ENCODE data around the gene PDGFB. TPM values are rescaled to one million over a fixed set of nuclear protein-coding genes. Genes with fewer than 3 reads are reported as not detected.

The PDGFB gene
- total and polyA plus RNA-seq, 9 of the 15 experiments (the other 6 are each of a cell fraction or from before 2014, with no cell fraction given) = 0.07 to 4.0 (median 0.48) TPM; not detected in 1

DNA sequence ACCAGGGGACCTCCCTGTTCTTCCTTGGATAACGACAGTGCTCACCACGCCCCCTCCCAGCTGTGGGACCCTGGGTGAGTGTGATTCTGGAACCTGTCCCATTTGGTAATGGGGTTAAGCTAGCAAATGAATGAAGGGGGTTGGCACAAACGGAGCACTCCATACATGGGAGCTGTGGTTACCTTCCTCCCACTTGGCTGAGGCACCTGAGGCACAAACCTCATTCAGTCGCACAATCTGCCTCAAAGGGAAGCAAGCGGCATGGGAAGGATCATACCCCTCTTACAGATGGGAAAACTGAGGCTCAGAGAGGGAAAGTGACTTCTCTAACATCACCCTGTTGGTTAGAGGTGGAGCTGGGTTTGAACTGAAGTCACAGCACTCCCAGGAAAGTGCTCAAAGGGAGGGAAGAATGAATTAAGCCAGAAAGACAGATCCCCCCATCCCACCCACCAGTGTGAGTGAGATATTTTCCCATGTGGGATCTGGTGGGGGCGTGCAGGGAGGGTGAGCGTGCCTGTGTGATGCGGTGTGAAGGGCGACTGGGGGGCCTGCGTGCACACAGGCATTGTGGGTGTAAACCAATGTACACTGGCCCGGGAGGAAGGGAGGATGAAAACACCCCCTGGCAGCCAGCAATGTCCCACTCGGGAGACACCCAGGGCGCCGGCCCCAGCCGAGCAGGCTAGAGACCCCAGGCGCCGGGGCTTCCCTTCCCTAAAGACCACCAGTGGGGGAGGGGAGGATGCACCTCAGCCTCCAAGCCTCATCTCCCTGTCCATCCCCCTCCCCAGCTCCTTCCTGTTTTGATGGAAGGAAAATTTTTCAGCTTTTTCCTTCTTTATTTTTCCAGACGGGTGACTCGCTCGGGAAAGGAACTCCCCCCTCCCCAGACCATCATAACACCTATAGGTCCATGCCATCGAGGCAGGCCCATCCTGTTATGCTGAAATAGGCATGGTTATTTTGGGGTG lies 8.0 kb upstream of the PDGFB start (continued):
- TF ChIP-seq ZBTB7A (IDR thresholded peaks at IDR 0.05; ENCODE audit: borderline replicate concordance, control insufficient read depth, low read depth, low read length) (peak; percentile 68; the same call in 1 of the 2 replicates), SP2 (IDR thresholded peaks at IDR 0.05; ENCODE audit: extremely low read depth, low read depth, low read length, poor library complexity, severe bottlenecking) (no peak), TRIM28 (IDR thresholded peaks at IDR 0.05) (no peak), MED1 (CRISPR knock-in tag; IDR thresholded peaks at IDR 0.05; ENCODE audit: borderline replicate concordance) (no peak), ZC3H11A (IDR thresholded peaks at IDR 0.05; ENCODE audit: low read depth, low read length) (no peak), ZNF311 (CRISPR knock-in tag; IDR thresholded peaks at IDR 0.05) (no peak), CREB5 (CRISPR knock-in tag; IDR thresholded peaks at IDR 0.05) (no peak), NKRF (IDR thresholded peaks at IDR 0.05; ENCODE audit: borderline replicate concordance) (no peak)
- TF ChIP-seq, protein P1, sequence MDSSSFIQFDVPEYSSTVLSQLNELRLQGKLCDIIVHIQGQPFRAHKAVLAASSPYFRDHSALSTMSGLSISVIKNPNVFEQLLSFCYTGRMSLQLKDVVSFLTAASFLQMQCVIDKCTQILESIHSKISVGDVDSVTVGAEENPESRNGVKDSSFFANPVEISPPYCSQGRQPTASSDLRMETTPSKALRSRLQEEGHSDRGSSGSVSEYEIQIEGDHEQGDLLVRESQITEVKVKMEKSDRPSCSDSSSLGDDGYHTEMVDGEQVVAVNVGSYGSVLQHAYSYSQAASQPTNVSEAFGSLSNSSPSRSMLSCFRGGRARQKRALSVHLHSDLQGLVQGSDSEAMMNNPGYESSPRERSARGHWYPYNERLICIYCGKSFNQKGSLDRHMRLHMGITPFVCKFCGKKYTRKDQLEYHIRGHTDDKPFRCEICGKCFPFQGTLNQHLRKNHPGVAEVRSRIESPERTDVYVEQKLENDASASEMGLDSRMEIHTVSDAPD (CRISPR knock-in tag; IDR thresholded peaks at IDR 0.05) = no peak
- TF ChIP-seq, protein P2, sequence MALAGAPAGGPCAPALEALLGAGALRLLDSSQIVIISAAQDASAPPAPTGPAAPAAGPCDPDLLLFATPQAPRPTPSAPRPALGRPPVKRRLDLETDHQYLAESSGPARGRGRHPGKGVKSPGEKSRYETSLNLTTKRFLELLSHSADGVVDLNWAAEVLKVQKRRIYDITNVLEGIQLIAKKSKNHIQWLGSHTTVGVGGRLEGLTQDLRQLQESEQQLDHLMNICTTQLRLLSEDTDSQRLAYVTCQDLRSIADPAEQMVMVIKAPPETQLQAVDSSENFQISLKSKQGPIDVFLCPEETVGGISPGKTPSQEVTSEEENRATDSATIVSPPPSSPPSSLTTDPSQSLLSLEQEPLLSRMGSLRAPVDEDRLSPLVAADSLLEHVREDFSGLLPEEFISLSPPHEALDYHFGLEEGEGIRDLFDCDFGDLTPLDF (CRISPR knock-in tag; IDR thresholded peaks at IDR 0.05) = no peak
- TF ChIP-seq, protein P3, sequence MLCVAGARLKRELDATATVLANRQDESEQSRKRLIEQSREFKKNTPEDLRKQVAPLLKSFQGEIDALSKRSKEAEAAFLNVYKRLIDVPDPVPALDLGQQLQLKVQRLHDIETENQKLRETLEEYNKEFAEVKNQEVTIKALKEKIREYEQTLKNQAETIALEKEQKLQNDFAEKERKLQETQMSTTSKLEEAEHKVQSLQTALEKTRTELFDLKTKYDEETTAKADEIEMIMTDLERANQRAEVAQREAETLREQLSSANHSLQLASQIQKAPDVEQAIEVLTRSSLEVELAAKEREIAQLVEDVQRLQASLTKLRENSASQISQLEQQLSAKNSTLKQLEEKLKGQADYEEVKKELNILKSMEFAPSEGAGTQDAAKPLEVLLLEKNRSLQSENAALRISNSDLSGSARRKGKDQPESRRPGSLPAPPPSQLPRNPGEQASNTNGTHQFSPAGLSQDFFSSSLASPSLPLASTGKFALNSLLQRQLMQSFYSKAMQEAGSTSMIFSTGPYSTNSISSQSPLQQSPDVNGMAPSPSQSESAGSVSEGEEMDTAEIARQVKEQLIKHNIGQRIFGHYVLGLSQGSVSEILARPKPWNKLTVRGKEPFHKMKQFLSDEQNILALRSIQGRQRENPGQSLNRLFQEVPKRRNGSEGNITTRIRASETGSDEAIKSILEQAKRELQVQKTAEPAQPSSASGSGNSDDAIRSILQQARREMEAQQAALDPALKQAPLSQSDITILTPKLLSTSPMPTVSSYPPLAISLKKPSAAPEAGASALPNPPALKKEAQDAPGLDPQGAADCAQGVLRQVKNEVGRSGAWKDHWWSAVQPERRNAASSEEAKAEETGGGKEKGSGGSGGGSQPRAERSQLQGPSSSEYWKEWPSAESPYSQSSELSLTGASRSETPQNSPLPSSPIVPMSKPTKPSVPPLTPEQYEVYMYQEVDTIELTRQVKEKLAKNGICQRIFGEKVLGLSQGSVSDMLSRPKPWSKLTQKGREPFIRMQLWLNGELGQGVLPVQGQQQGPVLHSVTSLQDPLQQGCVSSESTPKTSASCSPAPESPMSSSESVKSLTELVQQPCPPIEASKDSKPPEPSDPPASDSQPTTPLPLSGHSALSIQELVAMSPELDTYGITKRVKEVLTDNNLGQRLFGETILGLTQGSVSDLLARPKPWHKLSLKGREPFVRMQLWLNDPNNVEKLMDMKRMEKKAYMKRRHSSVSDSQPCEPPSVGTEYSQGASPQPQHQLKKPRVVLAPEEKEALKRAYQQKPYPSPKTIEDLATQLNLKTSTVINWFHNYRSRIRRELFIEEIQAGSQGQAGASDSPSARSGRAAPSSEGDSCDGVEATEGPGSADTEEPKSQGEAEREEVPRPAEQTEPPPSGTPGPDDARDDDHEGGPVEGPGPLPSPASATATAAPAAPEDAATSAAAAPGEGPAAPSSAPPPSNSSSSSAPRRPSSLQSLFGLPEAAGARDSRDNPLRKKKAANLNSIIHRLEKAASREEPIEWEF (CRISPR knock-in tag; IDR thresholded peaks at IDR 0.05) = no peak

Measured in K562 (cell line).